Caki2 (cell line): ENCODE data around the gene PERP. TPM values are rescaled to one million over a fixed set of nuclear protein-coding genes. Genes with fewer than 3 reads are reported as not detected.
A peak's percentile ranks its signal among the peaks of the same experiment; 100 is the strongest.
"Not testable (repeated sequence)": the region's sequence is repeated elsewhere in the genome, so short reads cannot be mapped to it uniquely, and the experiment has no call there.

ENCODE experiments used
- DNase-seq: peaks from one replicate; pipeline ENCODE4 v3.0.0-alpha.2; 2015; ENCODE audit warnings: low read depth
- in situ Hi-C: cut with HindIII; loops from 2 replicates; pipeline ENCODE4 v1.10.0; 2016; ENCODE audit warnings: low sequenced_read_pairs, low pct_unique_long_range_greater_than_20kb, mixed read lengths
- total RNA-seq: library from RNA; depleted of rRNA; stranded (reverse); fragments of >200 nt; shearing (Covaris generic); gene quantifications from 2 replicates; pipeline ENCODE4 v1.2.3, GENCODE V29; 2014; ENCODE audit warnings: low replicate concordance; rRNA removed

The PERP gene
- total RNA-seq, 1 experiment from 2014 or later = 229 TPM

GRCh38 chr6:138084904-138085838 lies 22.0 kb downstream of the PERP start:
- no peak for DNase-seq
- in situ Hi-C loops = no loop called here

- no peak for DNase-seq
- in situ Hi-C loops = no loop called here
Measured at GRCh38 chr6:138082232-138082631, 25.0 kb downstream of the PERP start.

- DNase-seq, in situ Hi-C loops: not testable (repeated sequence)
Measured at GRCh38 chr6:138079556-138079955, 27.7 kb downstream of the PERP start.

GRCh38 chr6:138078491-138078890 lies 28.7 kb downstream of the PERP start:
- DNase-seq = no peak
- in situ Hi-C loops = no loop called here

- no peak for DNase-seq
- in situ Hi-C loops = no loop called here
Measured at GRCh38 chr6:138073264-138073663, 34.0 kb downstream of the PERP start.

GRCh38 chr6:138063726-138064125 lies 43.5 kb downstream of the PERP start:
- in situ Hi-C loops = no loop called here
- DNase-seq = peak; percentile 59

GRCh38 chr6:138054982-138055381 lies 52.2 kb downstream of the PERP start:
- in situ Hi-C loops = no loop called here
- DNase-seq = no peak

- DNase-seq = no peak
- in situ Hi-C loops = no loop called here
Measured at GRCh38 chr6:138052783-138053182, 54.4 kb downstream of the PERP start.

- no peak for DNase-seq
- in situ Hi-C loops = no loop called here
Measured at GRCh38 chr6:138044972-138045371, 62.2 kb downstream of the PERP start.

- no peak for DNase-seq
- in situ Hi-C loops = no loop called here
Measured at GRCh38 chr6:138044458-138044857, 62.8 kb downstream of the PERP start.

Other genes with a start within 250 kb of the PERP start
- 6.1 and 19.2 TPM in 2 replicates for gene TNFAIP3, start 240.2 kb downstream of the PERP start, total RNA-seq
- 4.5 and 5.5 TPM in 2 replicates for gene ARFGEF3, start 54.5 kb upstream of the PERP start, total RNA-seq
- not detected in 2 replicates for gene PBOV1, start 111.1 kb upstream of the PERP start, total RNA-seq